C4-2B (cell line): ENCODE data around the gene DEPDC7.

Source experiments
- ZFX ChIP-seq: fragments of 450-650 bp; IDR thresholded peaks from 2 replicates; pipeline ENCODE4 v1.6.1; 2017
- TF ChIP-seq, protein P1 (sequence below): fragments of 450-650 bp; conservative IDR thresholded peaks from 2 replicates; pipeline ENCODE4 v1.5.1; 2017; ENCODE audit warnings: mild to moderate bottlenecking

GRCh38 chr11:33005175-33005574 is 10.5 kb upstream of the DEPDC7 start:
- TF ChIP-seq, protein P1, sequence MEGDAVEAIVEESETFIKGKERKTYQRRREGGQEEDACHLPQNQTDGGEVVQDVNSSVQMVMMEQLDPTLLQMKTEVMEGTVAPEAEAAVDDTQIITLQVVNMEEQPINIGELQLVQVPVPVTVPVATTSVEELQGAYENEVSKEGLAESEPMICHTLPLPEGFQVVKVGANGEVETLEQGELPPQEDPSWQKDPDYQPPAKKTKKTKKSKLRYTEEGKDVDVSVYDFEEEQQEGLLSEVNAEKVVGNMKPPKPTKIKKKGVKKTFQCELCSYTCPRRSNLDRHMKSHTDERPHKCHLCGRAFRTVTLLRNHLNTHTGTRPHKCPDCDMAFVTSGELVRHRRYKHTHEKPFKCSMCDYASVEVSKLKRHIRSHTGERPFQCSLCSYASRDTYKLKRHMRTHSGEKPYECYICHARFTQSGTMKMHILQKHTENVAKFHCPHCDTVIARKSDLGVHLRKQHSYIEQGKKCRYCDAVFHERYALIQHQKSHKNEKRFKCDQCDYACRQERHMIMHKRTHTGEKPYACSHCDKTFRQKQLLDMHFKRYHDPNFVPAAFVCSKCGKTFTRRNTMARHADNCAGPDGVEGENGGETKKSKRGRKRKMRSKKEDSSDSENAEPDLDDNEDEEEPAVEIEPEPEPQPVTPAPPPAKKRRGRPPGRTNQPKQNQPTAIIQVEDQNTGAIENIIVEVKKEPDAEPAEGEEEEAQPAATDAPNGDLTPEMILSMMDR: no peak
- no peak for TF ChIP-seq ZFX
